ENCODE data around the gene ABHD14A.

ABHD14A gene

GRCh38 chr3:51998774-51999173, 23.9 kb downstream of the ABHD14A start:
- DNase-seq, result no peak

- DNase-seq, result no peak
Measured at GRCh38 chr3:51999846-52000245, 25.0 kb downstream of the ABHD14A start.

GRCh38 chr3:52001443-52001974, 26.6 kb downstream of the ABHD14A start:
- no peak for DNase-seq

GRCh38 chr3:52002748-52003147, 27.9 kb downstream of the ABHD14A start:
- no peak for DNase-seq

GRCh38 chr3:52004163-52004787, 29.4 kb downstream of the ABHD14A start:
- DNase-seq, result no peak

- DNase-seq, result no peak
Measured at GRCh38 chr3:52004906-52005395, 30.1 kb downstream of the ABHD14A start.

- DNase-seq, result no peak
Measured at GRCh38 chr3:52005571-52005986, 30.7 kb downstream of the ABHD14A start.

- DNase-seq, result no peak
Measured at GRCh38 chr3:52006017-52006819, 31.4 kb downstream of the ABHD14A start.

- no peak for DNase-seq
Measured at GRCh38 chr3:52006820-52007133, 31.9 kb downstream of the ABHD14A start.

- DNase-seq, result no peak
Measured at GRCh38 chr3:52007291-52007690, 32.4 kb downstream of the ABHD14A start.

GRCh38 chr3:52010431-52010830, 35.6 kb downstream of the ABHD14A start:
- DNase-seq, result no peak

GRCh38 chr3:52012699-52013098, 37.8 kb downstream of the ABHD14A start:
- DNase-seq, result no peak

- DNase-seq, result no peak
Measured at GRCh38 chr3:52013802-52014598, 39.1 kb downstream of the ABHD14A start.

GRCh38 chr3:52014613-52015012, 39.7 kb downstream of the ABHD14A start:
- DNase-seq, result no peak

GRCh38 chr3:52015438-52016228, 40.8 kb downstream of the ABHD14A start:
- no peak for DNase-seq

GRCh38 chr3:52017586-52017985, 42.7 kb downstream of the ABHD14A start:
- no peak for DNase-seq

- no peak for DNase-seq
Measured at GRCh38 chr3:52018319-52019000, 43.6 kb downstream of the ABHD14A start.

GRCh38 chr3:52019352-52020080, 44.7 kb downstream of the ABHD14A start:
- no peak for DNase-seq

- DNase-seq, result no peak
Measured at GRCh38 chr3:52020796-52021195, 45.9 kb downstream of the ABHD14A start.

- no peak for DNase-seq
Measured at GRCh38 chr3:52021489-52022268, 46.8 kb downstream of the ABHD14A start.

All from NCI-H187 treated with DMSO at 0.1 percent for 48 hours (cell line).